Measurements from ENCODE around the gene PLPPR1. TPM values are rescaled to one million over a fixed set of nuclear protein-coding genes. Genes with fewer than 3 reads are reported as not detected.

PLPPR1 gene
- total and polyA plus RNA-seq, 2 experiments from 2014 or later = 1.3 to 3.7 TPM

DNA sequence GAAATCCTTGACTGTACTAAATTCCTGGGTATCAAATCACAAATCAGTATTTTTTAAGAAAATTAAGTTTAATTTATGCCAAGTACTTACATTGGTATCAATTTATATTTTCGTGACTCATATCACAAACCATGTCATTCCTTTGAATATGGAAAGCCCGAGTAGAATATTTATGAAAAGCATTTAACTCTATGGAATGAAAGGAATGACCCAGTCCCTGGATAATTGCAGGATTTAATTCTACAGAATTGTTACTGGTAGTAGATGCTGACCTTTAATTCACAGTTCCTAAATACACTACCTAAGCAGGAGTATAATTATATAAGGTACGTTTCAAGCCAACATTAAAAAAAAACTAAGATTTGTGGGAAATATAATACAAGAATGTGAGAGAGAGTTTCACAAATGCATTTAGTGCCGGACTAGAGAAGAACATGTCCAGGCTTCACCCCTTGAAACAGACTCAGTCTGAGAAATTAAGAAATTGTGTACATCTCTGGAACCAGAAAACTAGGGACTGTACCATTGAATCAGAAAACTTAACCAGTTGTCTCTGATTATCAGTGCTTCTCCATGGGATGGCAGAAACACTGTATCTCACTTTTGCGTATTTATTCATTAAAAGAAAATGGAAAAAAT is 28.5 kb upstream of the PLPPR1 start:
- Mint-ChIP-seq H3K27ac (no peak overlapping the region), H3K4me1 (peaks cover 4% of the 10 kb centered on the region; the same call in 1 of the 3 replicates), H3K36me3 (ENCODE audit: low read depth) (no peaks in the 10 kb centered on the region), H3K27me3 (ENCODE audit: insufficient read depth, low read depth, poor library complexity) (peaks cover 2% of the 10 kb centered on the region), H3K9me3 (no peaks in the 10 kb centered on the region), H3K4me3 (no peak overlapping the region)
- no peaks in the 10 kb centered on the region for H3F3A ChIP-seq (replicated peaks; ENCODE audit: low read depth)
- no peak overlapping the region for H3K4me2 ChIP-seq
- H3K27ac ChIP-seq (ENCODE audit: low read depth) = no peak overlapping the region
- DNase-seq (ENCODE audit: low spot score) (no peak), ATAC-seq (no peak)
- TF ChIP-seq JUNB (IDR thresholded peaks at IDR 0.05; ENCODE audit: unreplicated experiment) = no peak
- TF ChIP-seq ZNF331 (CRISPR knock-in tag; IDR thresholded peaks at IDR 0.05; ENCODE audit: low read depth) = no peak
- TF ChIP-seq POLR2AphosphoS5 (IDR thresholded peaks at IDR 0.05; ENCODE audit: low read depth) = no peak
- TF ChIP-seq ZNF114 (CRISPR knock-in tag; IDR thresholded peaks at IDR 0.05) = no peak
- TF ChIP-seq, protein P1, sequence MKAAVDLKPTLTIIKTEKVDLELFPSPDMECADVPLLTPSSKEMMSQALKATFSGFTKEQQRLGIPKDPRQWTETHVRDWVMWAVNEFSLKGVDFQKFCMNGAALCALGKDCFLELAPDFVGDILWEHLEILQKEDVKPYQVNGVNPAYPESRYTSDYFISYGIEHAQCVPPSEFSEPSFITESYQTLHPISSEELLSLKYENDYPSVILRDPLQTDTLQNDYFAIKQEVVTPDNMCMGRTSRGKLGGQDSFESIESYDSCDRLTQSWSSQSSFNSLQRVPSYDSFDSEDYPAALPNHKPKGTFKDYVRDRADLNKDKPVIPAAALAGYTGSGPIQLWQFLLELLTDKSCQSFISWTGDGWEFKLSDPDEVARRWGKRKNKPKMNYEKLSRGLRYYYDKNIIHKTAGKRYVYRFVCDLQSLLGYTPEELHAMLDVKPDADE (IDR thresholded peaks at IDR 0.05) = no peak
- TF ChIP-seq EZH2 (IDR thresholded peaks at IDR 0.05; ENCODE audit: low read depth, unreplicated experiment) = no peak
- no peak for TF ChIP-seq NANOG (IDR thresholded peaks at IDR 0.05; ENCODE audit: borderline replicate concordance)
- TF ChIP-seq STAT1 (IDR thresholded peaks at IDR 0.05; ENCODE audit: unreplicated experiment) = no peak
- no peak for TF ChIP-seq EZH2phosphoT487 (IDR thresholded peaks at IDR 0.05; ENCODE audit: unreplicated experiment)
- TF ChIP-seq, protein P2, sequence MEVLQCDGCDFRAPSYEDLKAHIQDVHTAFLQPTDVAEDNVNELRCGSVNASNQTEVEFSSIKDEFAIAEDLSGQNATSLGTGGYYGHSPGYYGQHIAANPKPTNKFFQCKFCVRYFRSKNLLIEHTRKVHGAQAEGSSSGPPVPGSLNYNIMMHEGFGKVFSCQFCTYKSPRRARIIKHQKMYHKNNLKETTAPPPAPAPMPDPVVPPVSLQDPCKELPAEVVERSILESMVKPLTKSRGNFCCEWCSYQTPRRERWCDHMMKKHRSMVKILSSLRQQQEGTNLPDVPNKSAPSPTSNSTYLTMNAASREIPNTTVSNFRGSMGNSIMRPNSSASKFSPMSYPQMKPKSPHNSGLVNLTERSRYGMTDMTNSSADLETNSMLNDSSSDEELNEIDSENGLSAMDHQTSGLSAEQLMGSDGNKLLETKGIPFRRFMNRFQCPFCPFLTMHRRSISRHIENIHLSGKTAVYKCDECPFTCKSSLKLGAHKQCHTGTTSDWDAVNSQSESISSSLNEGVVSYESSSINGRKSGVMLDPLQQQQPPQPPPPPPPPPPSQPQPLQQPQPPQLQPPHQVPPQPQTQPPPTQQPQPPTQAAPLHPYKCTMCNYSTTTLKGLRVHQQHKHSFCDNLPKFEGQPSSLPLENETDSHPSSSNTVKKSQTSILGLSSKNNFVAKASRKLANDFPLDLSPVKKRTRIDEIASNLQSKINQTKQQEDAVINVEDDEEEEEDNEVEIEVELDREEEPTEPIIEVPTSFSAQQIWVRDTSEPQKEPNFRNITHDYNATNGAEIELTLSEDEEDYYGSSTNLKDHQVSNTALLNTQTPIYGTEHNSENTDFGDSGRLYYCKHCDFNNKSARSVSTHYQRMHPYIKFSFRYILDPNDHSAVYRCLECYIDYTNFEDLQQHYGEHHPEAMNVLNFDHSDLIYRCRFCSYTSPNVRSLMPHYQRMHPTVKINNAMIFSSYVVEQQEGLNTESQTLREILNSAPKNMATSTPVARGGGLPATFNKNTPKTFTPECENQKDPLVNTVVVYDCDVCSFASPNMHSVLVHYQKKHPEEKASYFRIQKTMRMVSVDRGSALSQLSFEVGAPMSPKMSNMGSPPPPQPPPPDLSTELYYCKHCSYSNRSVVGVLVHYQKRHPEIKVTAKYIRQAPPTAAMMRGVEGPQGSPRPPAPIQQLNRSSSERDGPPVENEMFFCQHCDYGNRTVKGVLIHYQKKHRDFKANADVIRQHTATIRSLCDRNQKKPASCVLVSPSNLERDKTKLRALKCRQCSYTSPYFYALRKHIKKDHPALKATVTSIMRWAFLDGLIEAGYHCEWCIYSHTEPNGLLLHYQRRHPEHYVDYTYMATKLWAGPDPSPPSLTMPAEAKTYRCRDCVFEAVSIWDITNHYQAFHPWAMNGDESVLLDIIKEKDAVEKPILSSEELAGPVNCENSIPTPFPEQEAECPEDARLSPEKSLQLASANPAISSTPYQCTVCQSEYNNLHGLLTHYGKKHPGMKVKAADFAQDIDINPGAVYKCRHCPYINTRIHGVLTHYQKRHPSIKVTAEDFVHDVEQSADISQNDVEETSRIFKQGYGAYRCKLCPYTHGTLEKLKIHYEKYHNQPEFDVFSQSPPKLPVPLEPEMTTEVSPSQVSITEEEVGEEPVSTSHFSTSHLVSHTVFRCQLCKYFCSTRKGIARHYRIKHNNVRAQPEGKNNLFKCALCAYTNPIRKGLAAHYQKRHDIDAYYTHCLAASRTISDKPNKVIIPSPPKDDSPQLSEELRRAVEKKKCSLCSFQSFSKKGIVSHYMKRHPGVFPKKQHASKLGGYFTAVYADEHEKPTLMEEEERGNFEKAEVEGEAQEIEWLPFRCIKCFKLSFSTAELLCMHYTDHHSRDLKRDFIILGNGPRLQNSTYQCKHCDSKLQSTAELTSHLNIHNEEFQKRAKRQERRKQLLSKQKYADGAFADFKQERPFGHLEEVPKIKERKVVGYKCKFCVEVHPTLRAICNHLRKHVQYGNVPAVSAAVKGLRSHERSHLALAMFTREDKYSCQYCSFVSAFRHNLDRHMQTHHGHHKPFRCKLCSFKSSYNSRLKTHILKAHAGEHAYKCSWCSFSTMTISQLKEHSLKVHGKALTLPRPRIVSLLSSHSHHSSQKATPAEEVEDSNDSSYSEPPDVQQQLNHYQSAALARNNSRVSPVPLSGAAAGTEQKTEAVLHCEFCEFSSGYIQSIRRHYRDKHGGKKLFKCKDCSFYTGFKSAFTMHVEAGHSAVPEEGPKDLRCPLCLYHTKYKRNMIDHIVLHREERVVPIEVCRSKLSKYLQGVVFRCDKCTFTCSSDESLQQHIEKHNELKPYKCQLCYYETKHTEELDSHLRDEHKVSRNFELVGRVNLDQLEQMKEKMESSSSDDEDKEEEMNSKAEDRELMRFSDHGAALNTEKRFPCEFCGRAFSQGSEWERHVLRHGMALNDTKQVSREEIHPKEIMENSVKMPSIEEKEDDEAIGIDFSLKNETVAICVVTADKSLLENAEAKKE (CRISPR knock-in tag; IDR thresholded peaks at IDR 0.05) = no peak
- TF ChIP-seq REST (IDR thresholded peaks at IDR 0.05; ENCODE audit: unreplicated experiment) = no peak
- no peaks in the 10 kb centered on the region for H3K27me3 ChIP-seq (ENCODE audit: insufficient read depth)
- H2AFZ ChIP-seq = no peak overlapping the region
- no peaks in the 10 kb centered on the region for H3K4me1 ChIP-seq (ENCODE audit: insufficient read depth)
- no peaks in the 10 kb centered on the region for H4K20me1 ChIP-seq (replicated peaks; ENCODE audit: insufficient read depth)
- no peaks in the 10 kb centered on the region for H3K36me3 ChIP-seq (ENCODE audit: insufficient read depth)
- H3K79me2 ChIP-seq (replicated peaks; ENCODE audit: insufficient read depth) = no peaks in the 10 kb centered on the region
- H3K4me3 ChIP-seq = no peak overlapping the region
- H3K9me2 ChIP-seq (ENCODE audit: insufficient read depth) = no peaks in the 10 kb centered on the region

Data from GM23338 (cell line).